WTC11 (cell line): Measurements from ENCODE around the gene SKI. TPM values are rescaled to one million over a fixed set of nuclear protein-coding genes. Genes with fewer than 3 reads are reported as not detected.

Experiments
- ATAC-seq: fragments of 200-7000 bp; cut with Tn5 transposase; 2 replicates; pipeline ENCODE4 v1.10.0; 2021; ENCODE audit warnings: mild to moderate bottlenecking, moderate library complexity
- CTCF ChIA-PET: fragments of 300-600 bp; sonication (Branson Sonifier 250); formaldehyde crosslinking; loops from one replicate; lab custom pipeline; 2021; ENCODE audit warnings: antibody characterized with exemption; lab: Charles Lee
- POLR2A ChIA-PET: fragments of 350-600 bp; sonication (Branson Sonifier 250); formaldehyde crosslinking; loops from one replicate; lab custom pipeline; 2021; ENCODE audit warnings: antibody characterized with exemption; lab: Charles Lee
- DNase-seq: peaks from one replicate; pipeline ENCODE4 v3.0.0; 2021; ENCODE audit warnings: low spot score
- H3K27ac Mint-ChIP-seq: 2 replicates; pipeline ENCODE4 v1.8.0; 2021; ENCODE audit warnings: mixed read lengths
- H3K27me3 Mint-ChIP-seq: 2 replicates; pipeline ENCODE4 v1.8.0; 2021; ENCODE audit warnings: low read depth, mild to moderate bottlenecking, moderate library complexity, mixed read lengths
- H3K36me3 Mint-ChIP-seq: 2 replicates; pipeline ENCODE4 v1.8.0; 2021; ENCODE audit warnings: mixed read lengths
- H3K4me1 Mint-ChIP-seq: 2 replicates; pipeline ENCODE4 v1.8.0; 2022; ENCODE audit warnings: mixed read lengths
- H3K4me3 Mint-ChIP-seq: 2 replicates; pipeline ENCODE4 v1.8.0; 2021; ENCODE audit warnings: mild to moderate bottlenecking, moderate library complexity, mixed read lengths
- H3K9me3 Mint-ChIP-seq: 2 replicates; pipeline ENCODE4 v1.8.0; 2021; ENCODE audit warnings: mixed read lengths
- CREB1 ChIP-seq: sonication (generic); formaldehyde crosslinking; IDR thresholded peaks from 2 replicates; pipeline ENCODE4 v1.8.0; 2023; ENCODE audit warnings: mild to moderate bottlenecking, missing genetic modification reagents
- ESRRA ChIP-seq: sonication (generic); formaldehyde crosslinking; IDR thresholded peaks from 2 replicates; pipeline ENCODE4 v1.8.1; 2022; ENCODE audit warnings: mild to moderate bottlenecking, missing genetic modification reagents, borderline replicate concordance
- JUN ChIP-seq: sonication (generic); formaldehyde crosslinking; IDR thresholded peaks from 2 replicates; pipeline ENCODE4 v1.8.0; 2023; ENCODE audit warnings: mild to moderate bottlenecking, missing genetic modification reagents
- MXD4 ChIP-seq: fragments of 250-450 bp; sonication (Bioruptor Pico); IDR thresholded peaks from 2 replicates; pipeline ENCODE4 v1.8.0; 2021; ENCODE audit warnings: mild to moderate bottlenecking, moderate library complexity, borderline replicate concordance
- NR2C2 ChIP-seq: sonication (generic); formaldehyde crosslinking; IDR thresholded peaks from 2 replicates; pipeline ENCODE4 v1.8.0; 2022; ENCODE audit warnings: mild to moderate bottlenecking, missing genetic modification reagents
- OVOL2 ChIP-seq: fragments of 250-450 bp; sonication (Bioruptor Pico); IDR thresholded peaks from 2 replicates; pipeline ENCODE4 v1.9.0; 2021; ENCODE audit warnings: mild to moderate bottlenecking, borderline replicate concordance
- RELA ChIP-seq: sonication (generic); formaldehyde crosslinking; IDR thresholded peaks from 2 replicates; pipeline ENCODE4 v1.8.1; 2022; ENCODE audit warnings: missing genetic modification reagents, mild to moderate bottlenecking, borderline replicate concordance
- TEAD1 ChIP-seq: sonication (generic); formaldehyde crosslinking; IDR thresholded peaks from 2 replicates; pipeline ENCODE4 v1.8.0; 2022; ENCODE audit warnings: mild to moderate bottlenecking, missing genetic modification reagents
- TEAD4 ChIP-seq: sonication (generic); formaldehyde crosslinking; IDR thresholded peaks from 2 replicates; pipeline ENCODE4 v1.8.0; 2022; ENCODE audit warnings: mild to moderate bottlenecking, missing genetic modification reagents
- ZBTB21 ChIP-seq: sonication (generic); formaldehyde crosslinking; IDR thresholded peaks from 2 replicates; pipeline ENCODE4 v1.8.1; 2023; ENCODE audit warnings: mild to moderate bottlenecking, missing genetic modification reagents, borderline replicate concordance
- ZNF232 ChIP-seq: sonication (generic); formaldehyde crosslinking; IDR thresholded peaks from 2 replicates; pipeline ENCODE4 v1.8.0; 2022; ENCODE audit warnings: mild to moderate bottlenecking, missing genetic modification reagents
- ZNF317 ChIP-seq: sonication (generic); formaldehyde crosslinking; IDR thresholded peaks from 2 replicates; pipeline ENCODE4 v1.8.1; 2023; ENCODE audit warnings: low read depth, mild to moderate bottlenecking, moderate library complexity, missing genetic modification reagents, borderline replicate concordance
- ZNF423 ChIP-seq: fragments of 250-450 bp; sonication (Bioruptor Pico); IDR thresholded peaks from 2 replicates; pipeline ENCODE4 v2.1.2; 2022; ENCODE audit warnings: mild to moderate bottlenecking, moderate library complexity
- total RNA-seq: library from RNA; stranded (reverse); gene quantifications from 3 replicates; pipeline ENCODE4 v1.2.3, GENCODE V29; 2021
- TF ChIP-seq, protein P1 (sequence below): sonication (generic); formaldehyde crosslinking; IDR thresholded peaks from 2 replicates; pipeline ENCODE4 v1.8.1; 2022; ENCODE audit warnings: low read depth, mild to moderate bottlenecking, moderate library complexity, missing genetic modification reagents, borderline replicate concordance
- TF ChIP-seq, protein P2 (sequence below): sonication (generic); formaldehyde crosslinking; IDR thresholded peaks from 2 replicates; pipeline ENCODE4 v1.8.0; 2022; ENCODE audit warnings: missing genetic modification reagents
- TF ChIP-seq, protein P3 (sequence below): sonication (generic); formaldehyde crosslinking; IDR thresholded peaks from 2 replicates; pipeline ENCODE4 v1.8.1; 2022; ENCODE audit warnings: mild to moderate bottlenecking, moderate library complexity, missing genetic modification reagents
- TF ChIP-seq, protein P4 (sequence below): fragments of 250-450 bp; sonication (Bioruptor Pico); IDR thresholded peaks from 2 replicates; pipeline ENCODE4 v1.9.0; 2021; ENCODE audit warnings: mild to moderate bottlenecking
- TF ChIP-seq, protein P5 (sequence below): sonication (generic); formaldehyde crosslinking; IDR thresholded peaks from 2 replicates; pipeline ENCODE4 v1.8.0; 2022; ENCODE audit warnings: mild to moderate bottlenecking, missing genetic modification reagents
- TF ChIP-seq, protein P6 (sequence below): sonication (generic); formaldehyde crosslinking; IDR thresholded peaks from 2 replicates; pipeline ENCODE4 v1.8.1; 2023; ENCODE audit warnings: mild to moderate bottlenecking, missing genetic modification reagents, moderate library complexity
- TF ChIP-seq, protein P7 (sequence below): sonication (generic); formaldehyde crosslinking; IDR thresholded peaks from 2 replicates; pipeline ENCODE4 v1.8.1; 2023; ENCODE audit warnings: mild to moderate bottlenecking, moderate library complexity, missing genetic modification reagents
- TF ChIP-seq, protein P8 (sequence below): sonication (generic); formaldehyde crosslinking; IDR thresholded peaks from 2 replicates; pipeline ENCODE4 v1.8.0; 2022; ENCODE audit warnings: mild to moderate bottlenecking, missing genetic modification reagents

The SKI gene
- total RNA-seq, 1 experiment from 2014 or later, result 88.6 TPM

DNA sequence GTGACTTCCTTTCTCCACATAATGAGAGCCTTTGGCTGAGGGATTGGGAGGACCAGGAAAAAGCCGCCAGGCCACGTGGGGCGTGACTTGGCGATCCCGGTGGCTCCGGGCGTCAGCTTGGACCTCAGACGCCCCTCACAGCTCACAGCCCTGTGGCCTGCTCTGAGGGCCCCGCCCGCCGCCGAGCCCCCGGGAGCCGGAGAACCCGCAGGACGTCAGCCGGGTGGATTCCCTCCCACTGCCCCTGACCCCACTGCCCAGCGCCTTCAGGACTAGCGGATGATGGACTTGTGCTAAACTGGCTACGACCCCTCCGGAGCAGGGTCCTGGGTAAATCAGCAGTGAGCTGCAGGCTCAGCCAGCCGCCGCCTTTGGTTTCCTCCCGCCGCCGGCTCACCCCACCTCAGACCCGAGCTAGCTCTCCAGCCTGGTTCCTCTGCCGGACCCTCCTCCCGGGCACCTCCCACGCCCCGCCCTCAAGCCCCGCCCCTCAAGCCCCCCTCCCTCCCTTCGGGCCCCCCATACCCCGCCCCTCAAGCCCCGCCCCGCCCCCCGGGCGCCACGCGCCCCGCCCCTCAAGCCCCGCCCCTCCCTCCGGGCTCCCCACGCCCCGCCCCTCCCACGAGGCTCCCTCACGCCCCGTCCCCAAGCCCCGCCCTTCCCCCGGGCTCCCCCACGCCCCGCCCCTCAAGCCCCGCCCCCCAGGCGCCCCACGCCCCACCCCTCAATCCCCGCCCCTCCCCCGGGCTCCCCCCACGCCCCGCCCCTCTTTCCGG, 23.5 kb upstream of the SKI start (continued):
- TF ChIP-seq, protein P1, sequence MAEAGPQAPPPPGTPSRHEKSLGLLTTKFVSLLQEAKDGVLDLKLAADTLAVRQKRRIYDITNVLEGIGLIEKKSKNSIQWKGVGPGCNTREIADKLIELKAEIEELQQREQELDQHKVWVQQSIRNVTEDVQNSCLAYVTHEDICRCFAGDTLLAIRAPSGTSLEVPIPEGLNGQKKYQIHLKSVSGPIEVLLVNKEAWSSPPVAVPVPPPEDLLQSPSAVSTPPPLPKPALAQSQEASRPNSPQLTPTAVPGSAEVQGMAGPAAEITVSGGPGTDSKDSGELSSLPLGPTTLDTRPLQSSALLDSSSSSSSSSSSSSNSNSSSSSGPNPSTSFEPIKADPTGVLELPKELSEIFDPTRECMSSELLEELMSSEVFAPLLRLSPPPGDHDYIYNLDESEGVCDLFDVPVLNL (CRISPR knock-in tag), result no peak
- no peak for TF ChIP-seq MXD4 (CRISPR knock-in tag)
- TF ChIP-seq TEAD4 (CRISPR knock-in tag), result no peak
- 0 out of 2 replicates have a peak, but pooled peaks have one; percentile 34 for TF ChIP-seq TEAD1 (CRISPR knock-in tag)
- TF ChIP-seq RELA (CRISPR knock-in tag), result no peak
- TF ChIP-seq CREB1 (CRISPR knock-in tag), result no peak
- no peak for TF ChIP-seq OVOL2 (CRISPR knock-in tag)
- no peak for TF ChIP-seq NR2C2 (CRISPR knock-in tag)
- TF ChIP-seq, protein P2, sequence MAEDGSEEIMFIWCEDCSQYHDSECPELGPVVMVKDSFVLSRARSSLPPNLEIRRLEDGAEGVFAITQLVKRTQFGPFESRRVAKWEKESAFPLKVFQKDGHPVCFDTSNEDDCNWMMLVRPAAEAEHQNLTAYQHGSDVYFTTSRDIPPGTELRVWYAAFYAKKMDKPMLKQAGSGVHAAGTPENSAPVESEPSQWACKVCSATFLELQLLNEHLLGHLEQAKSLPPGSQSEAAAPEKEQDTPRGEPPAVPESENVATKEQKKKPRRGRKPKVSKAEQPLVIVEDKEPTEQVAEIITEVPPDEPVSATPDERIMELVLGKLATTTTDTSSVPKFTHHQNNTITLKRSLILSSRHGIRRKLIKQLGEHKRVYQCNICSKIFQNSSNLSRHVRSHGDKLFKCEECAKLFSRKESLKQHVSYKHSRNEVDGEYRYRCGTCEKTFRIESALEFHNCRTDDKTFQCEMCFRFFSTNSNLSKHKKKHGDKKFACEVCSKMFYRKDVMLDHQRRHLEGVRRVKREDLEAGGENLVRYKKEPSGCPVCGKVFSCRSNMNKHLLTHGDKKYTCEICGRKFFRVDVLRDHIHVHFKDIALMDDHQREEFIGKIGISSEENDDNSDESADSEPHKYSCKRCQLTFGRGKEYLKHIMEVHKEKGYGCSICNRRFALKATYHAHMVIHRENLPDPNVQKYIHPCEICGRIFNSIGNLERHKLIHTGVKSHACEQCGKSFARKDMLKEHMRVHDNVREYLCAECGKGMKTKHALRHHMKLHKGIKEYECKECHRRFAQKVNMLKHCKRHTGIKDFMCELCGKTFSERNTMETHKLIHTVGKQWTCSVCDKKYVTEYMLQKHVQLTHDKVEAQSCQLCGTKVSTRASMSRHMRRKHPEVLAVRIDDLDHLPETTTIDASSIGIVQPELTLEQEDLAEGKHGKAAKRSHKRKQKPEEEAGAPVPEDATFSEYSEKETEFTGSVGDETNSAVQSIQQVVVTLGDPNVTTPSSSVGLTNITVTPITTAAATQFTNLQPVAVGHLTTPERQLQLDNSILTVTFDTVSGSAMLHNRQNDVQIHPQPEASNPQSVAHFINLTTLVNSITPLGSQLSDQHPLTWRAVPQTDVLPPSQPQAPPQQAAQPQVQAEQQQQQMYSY (CRISPR knock-in tag), result no peak
- TF ChIP-seq ZBTB21 (CRISPR knock-in tag), result no peak
- TF ChIP-seq ZNF423, result no peak
- TF ChIP-seq, protein P3, sequence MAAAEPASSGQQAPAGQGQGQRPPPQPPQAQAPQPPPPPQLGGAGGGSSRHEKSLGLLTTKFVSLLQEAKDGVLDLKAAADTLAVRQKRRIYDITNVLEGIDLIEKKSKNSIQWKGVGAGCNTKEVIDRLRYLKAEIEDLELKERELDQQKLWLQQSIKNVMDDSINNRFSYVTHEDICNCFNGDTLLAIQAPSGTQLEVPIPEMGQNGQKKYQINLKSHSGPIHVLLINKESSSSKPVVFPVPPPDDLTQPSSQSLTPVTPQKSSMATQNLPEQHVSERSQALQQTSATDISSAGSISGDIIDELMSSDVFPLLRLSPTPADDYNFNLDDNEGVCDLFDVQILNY, result no peak
- TF ChIP-seq ZNF232 (CRISPR knock-in tag), result no peak
- TF ChIP-seq, protein P4, sequence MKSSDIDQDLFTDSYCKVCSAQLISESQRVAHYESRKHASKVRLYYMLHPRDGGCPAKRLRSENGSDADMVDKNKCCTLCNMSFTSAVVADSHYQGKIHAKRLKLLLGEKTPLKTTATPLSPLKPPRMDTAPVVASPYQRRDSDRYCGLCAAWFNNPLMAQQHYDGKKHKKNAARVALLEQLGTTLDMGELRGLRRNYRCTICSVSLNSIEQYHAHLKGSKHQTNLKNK (CRISPR knock-in tag), result no peak
- no peak for TF ChIP-seq ESRRA (CRISPR knock-in tag)

DNA sequence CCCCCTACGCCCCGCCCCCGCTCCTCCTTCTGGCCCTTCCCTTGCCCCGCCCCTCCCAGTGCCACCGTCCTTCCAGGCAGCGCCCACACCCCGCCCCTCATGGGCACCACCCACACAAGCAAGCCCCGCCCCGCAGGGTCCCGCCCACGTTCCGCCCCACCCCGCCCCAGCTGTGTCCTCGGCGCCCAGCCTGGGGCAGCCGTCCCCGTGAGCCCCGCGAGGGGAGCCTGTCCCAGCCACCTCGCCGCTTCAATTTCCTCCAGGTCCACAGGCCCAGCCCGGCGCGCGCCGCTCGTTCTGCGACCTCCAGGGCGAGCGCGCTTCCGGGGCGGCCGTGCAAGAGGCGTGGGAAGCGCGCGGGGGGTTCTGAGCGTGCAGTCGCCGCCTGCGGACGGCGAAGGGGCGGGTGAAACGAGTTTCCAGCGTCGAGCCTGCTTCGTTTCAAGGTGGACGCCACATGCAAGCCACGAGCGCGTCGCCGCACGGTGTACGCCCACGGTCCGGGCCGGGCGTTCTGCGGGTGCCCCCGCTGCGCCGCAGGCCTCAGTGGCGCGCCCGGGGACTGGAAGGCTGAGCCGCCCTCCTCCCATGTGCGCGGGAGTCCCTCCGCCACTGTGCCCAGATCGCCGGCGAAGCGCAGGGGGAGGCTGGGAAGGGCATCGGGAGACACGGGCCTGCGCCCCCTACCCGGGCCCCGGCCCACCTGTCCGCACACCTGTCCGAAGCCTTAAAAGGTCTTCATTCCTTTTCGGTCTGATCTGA, 22.7 kb upstream of the SKI start:
- H3K4me1 Mint-ChIP-seq, result peaks cover 16% of the 10 kb centered on the region
- peak overlapping the region; percentile 55 for H3K4me3 Mint-ChIP-seq
- no peak overlapping the region for H3K27ac Mint-ChIP-seq
- ChIA-PET POLR2A (interaction anchor here (0.6 to 1.8 kb wide), 8 partner anchors 10 to 101 kb away, joined by 3 to 6 read pairs (median 4); partner anchors contain the start of genes FAAP20 and SKI), CTCF (interaction anchor here (0.6 to 4.5 kb wide), 16 partner anchors 10 to 1114 kb away, joined by 3 to 46 read pairs (median 4); partner anchors contain the start of gene FAAP20)
- H3K9me3 Mint-ChIP-seq, result no peaks in the 10 kb centered on the region
- H3K36me3 Mint-ChIP-seq, result no peaks in the 10 kb centered on the region
- ATAC-seq (peak; percentile 82), DNase-seq (peak; percentile 97)
- peaks cover 15% of the 10 kb centered on the region for H3K27me3 Mint-ChIP-seq
- TF ChIP-seq JUN (CRISPR knock-in tag) (0 out of 2 replicates have a peak, but pooled peaks have one; percentile 44), ZNF317 (CRISPR knock-in tag) (peak; percentile 69; the same call in 1 of the 2 replicates)
- TF ChIP-seq, protein P4 (CRISPR knock-in tag), result no peak
- TF ChIP-seq, protein P5, sequence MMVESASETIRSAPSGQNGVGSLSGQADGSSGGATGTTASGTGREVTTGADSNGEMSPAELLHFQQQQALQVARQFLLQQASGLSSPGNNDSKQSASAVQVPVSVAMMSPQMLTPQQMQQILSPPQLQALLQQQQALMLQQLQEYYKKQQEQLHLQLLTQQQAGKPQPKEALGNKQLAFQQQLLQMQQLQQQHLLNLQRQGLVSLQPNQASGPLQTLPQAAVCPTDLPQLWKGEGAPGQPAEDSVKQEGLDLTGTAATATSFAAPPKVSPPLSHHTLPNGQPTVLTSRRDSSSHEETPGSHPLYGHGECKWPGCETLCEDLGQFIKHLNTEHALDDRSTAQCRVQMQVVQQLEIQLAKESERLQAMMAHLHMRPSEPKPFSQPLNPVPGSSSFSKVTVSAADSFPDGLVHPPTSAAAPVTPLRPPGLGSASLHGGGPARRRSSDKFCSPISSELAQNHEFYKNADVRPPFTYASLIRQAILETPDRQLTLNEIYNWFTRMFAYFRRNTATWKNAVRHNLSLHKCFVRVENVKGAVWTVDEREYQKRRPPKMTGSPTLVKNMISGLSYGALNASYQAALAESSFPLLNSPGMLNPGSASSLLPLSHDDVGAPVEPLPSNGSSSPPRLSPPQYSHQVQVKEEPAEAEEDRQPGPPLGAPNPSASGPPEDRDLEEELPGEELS (CRISPR knock-in tag), result peak; percentile 17; the same call in 1 of the 2 replicates
- TF ChIP-seq, protein P6, sequence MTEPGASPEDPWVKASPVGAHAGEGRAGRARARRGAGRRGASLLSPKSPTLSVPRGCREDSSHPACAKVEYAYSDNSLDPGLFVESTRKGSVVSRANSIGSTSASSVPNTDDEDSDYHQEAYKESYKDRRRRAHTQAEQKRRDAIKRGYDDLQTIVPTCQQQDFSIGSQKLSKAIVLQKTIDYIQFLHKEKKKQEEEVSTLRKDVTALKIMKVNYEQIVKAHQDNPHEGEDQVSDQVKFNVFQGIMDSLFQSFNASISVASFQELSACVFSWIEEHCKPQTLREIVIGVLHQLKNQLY (CRISPR knock-in tag), result no peak; the same call in 1 of the 2 replicates
- TF ChIP-seq, protein P7, sequence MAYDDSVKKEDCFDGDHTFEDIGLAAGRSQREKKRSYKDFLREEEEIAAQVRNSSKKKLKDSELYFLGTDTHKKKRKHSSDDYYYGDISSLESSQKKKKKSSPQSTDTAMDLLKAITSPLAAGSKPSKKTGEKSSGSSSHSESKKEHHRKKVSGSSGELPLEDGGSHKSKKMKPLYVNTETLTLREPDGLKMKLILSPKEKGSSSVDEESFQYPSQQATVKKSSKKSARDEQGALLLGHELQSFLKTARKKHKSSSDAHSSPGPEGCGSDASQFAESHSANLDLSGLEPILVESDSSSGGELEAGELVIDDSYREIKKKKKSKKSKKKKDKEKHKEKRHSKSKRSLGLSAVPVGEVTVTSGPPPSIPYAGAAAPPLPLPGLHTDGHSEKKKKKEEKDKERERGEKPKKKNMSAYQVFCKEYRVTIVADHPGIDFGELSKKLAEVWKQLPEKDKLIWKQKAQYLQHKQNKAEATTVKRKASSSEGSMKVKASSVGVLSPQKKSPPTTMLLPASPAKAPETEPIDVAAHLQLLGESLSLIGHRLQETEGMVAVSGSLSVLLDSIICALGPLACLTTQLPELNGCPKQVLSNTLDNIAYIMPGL (CRISPR knock-in tag), result peak; percentile 75; the same call in 1 of the 2 replicates
- TF ChIP-seq, protein P8, sequence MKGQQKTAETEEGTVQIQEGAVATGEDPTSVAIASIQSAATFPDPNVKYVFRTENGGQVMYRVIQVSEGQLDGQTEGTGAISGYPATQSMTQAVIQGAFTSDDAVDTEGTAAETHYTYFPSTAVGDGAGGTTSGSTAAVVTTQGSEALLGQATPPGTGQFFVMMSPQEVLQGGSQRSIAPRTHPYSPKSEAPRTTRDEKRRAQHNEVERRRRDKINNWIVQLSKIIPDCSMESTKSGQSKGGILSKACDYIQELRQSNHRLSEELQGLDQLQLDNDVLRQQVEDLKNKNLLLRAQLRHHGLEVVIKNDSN (CRISPR knock-in tag), result peak; percentile 47; the same call in 1 of the 2 replicates
